Urinary bladder (tissue), 4 donors: ENCODE results near the gene TET1. TPM values are rescaled to one million over a fixed set of nuclear protein-coding genes. Genes with fewer than 3 reads are reported as not detected.
"Not testable (repeated sequence)": the region's sequence is repeated elsewhere in the genome, so short reads cannot be mapped to it uniquely, and the experiment has no call there.

ENCODE experiments used
- DNase-seq: peaks from one replicate; pipeline ENCODE4 v3.0.0-alpha.2; 2015; ENCODE audit errors: extremely low spot score
- H3K27ac ChIP-seq: one replicate; pipeline ENCODE4 v1.5.1; 2013; ENCODE audit warnings: low read depth, mild to moderate bottlenecking, moderate library complexity
- H3K36me3 ChIP-seq: one replicate; pipeline ENCODE4 v1.6.1; 2013; ENCODE audit warnings: mild to moderate bottlenecking, moderate library complexity; ENCODE audit not compliant: insufficient read depth
- H3K4me1 ChIP-seq: one replicate; pipeline ENCODE4 v1.6.1; 2013; ENCODE audit warnings: mild to moderate bottlenecking, moderate library complexity; ENCODE audit not compliant: insufficient read depth
- H3K4me3 ChIP-seq: one replicate; pipeline ENCODE4 v1.5.1; 2013; ENCODE audit warnings: low read depth, low read length
- WGBS: extraction: QIAGEN DNeasy Blood & Tissue Kit; methylation state at CpG from one replicate; pipeline ENCODE4 v1.1.7; 2013; 5-methylcytosine and 5-hydroxymethylcytosine counted together
- polyA plus RNA-seq: library from polyadenylated mRNA; stranded (reverse); fragments of 200-250 nt; gene quantifications from one replicate; pipeline ENCODE4 v1.2.3, GENCODE V29; 2013
- total RNA-seq: library from RNA; depleted of rRNA; stranded (reverse); fragments of >200 nt; gene quantifications from one replicate; pipeline ENCODE4 v1.2.3, GENCODE V29; 2014
- donor health status: healthy with polysubstance abuse.
- donor health status: healthy.

TET1 gene
- total and polyA plus RNA-seq, 2 donors, result 0.53 to 41.6 TPM

DNA sequence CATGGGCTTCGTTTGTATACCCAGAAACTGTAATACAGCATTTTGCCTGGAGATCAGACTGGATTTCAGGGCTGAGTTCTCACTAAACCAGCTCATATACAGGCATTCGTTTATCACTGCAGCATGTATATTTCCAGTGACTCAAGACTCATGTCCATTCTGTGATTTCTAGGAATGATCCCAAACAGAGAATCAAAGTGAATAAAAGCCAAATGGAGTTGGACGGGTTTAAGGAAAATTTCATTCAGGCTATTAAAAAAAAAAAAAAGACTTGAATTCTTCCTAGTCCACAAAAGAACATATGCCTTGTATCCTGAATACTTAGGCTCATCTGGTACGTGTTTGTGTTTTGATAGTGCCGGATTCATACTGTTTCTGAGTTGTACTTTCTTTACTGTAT, 46.8 kb downstream of the TET1 start:
- WGBS, result 29% methylated on average over 5 of the region's 5 CpGs
- H3K27ac ChIP-seq, result no peak overlapping the region

GRCh38 chr10:68610023-68610422, 49.9 kb downstream of the TET1 start:
- not testable (repeated sequence) for H3K36me3 ChIP-seq, H3K4me3 ChIP-seq, DNase-seq, H3K4me1 ChIP-seq, H3K27ac ChIP-seq
- WGBS, result 99% methylated on average over 10 of the region's 10 CpGs

More for the DNA sequence above, 46.8 kb downstream of the TET1 start:
- no peak for DNase-seq
- H3K4me1 ChIP-seq, result no peaks in the 10 kb centered on the region
- H3K4me3 ChIP-seq, result no peak overlapping the region
- no peaks in the 10 kb centered on the region for H3K36me3 ChIP-seq

GRCh38 chr10:68611227-68611626, 51.1 kb downstream of the TET1 start:
- no peak overlapping the region for H3K4me3 ChIP-seq
- no peaks in the 10 kb centered on the region for H3K36me3 ChIP-seq
- H3K4me1 ChIP-seq, result no peaks in the 10 kb centered on the region
- 97% methylated on average over 3 of the region's 3 CpGs for WGBS
- DNase-seq, result no peak
- no peak overlapping the region for H3K27ac ChIP-seq

DNA sequence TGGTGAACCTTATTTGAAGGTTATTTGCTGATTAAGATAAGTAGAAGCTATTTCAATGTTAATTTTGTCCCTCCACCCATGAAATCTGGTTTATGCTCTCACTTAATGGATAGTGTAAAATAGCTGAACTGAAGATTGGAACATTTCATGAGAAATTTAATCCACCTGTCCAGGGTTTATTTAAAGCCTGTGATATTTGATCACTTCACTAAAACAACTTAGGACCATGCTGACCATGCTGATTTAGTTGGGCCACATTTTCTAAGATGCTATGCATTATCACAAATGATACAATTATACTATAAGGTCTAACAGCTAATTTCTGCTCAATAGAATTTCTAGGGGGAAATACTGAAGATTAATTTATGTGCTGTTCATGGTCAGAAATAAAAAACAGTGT, 53.8 kb downstream of the TET1 start:
- not testable (repeated sequence) for H3K36me3 ChIP-seq, DNase-seq, H3K27ac ChIP-seq, H3K4me1 ChIP-seq, H3K4me3 ChIP-seq

- 86% methylated on average over 10 of the region's 10 CpGs for WGBS
- DNase-seq, H3K27ac ChIP-seq: not testable (repeated sequence)
Measured at GRCh38 chr10:68617691-68618090, 57.6 kb downstream of the TET1 start.

GRCh38 chr10:68618234-68618633, 58.1 kb downstream of the TET1 start:
- Histone ChIP-seq H3K27ac (no peak overlapping the region), H3K36me3 (no peaks in the 10 kb centered on the region), H3K4me3 (no peak overlapping the region), H3K4me1 (no peaks in the 10 kb centered on the region)
- DNase-seq, result no peak
- 0% methylated on average over 1 of the region's 1 CpG for WGBS

More at GRCh38 chr10:68617691-68618090, 57.6 kb downstream of the TET1 start:
- H3K4me1 ChIP-seq, H3K36me3 ChIP-seq, H3K4me3 ChIP-seq: not testable (repeated sequence)

GRCh38 chr10:68619595-68619994, 59.5 kb downstream of the TET1 start:
- H3K36me3 ChIP-seq, result no peaks in the 10 kb centered on the region
- H3K4me3 ChIP-seq, result no peak overlapping the region
- H3K27ac ChIP-seq, result no peak overlapping the region
- no peaks in the 10 kb centered on the region for H3K4me1 ChIP-seq
- no peak for DNase-seq
- WGBS, result 94% methylated on average over 3 of the region's 3 CpGs

- no peak for DNase-seq
- Histone ChIP-seq H3K36me3 (no peaks in the 10 kb centered on the region), H3K27ac (no peak overlapping the region), H3K4me3 (no peak overlapping the region), H3K4me1 (no peaks in the 10 kb centered on the region)
- WGBS, result 73% methylated on average over 4 of the region's 4 CpGs
Measured at GRCh38 chr10:68625316-68625921, 65.3 kb downstream of the TET1 start.

DNA sequence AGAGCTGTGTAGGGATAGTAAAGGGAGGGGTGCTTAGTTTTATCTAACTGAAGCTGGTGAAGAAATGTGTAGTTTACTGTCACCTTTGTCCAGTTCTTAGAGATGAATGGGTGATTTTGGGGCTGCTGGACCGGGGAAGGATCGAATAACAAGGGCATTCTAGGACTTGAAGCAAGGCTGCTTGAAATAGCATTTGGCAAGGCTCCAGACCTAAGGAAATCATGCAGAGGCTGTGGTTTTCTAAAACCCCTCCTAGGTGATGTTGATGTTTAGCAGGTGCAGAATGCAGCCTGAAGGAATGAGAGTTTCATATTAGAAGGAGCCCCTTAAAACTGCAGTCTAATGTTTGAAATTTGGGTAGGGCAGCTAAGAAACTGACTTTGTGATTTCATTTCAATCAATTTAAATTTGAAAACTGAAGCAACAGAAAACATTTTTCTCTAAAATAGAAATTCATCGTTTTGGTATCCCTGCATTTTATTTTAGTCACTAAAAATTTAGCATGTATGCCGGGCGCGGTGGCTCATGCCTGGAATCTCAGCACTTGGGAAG, 68.5 kb downstream of the TET1 start:
- Histone ChIP-seq H3K36me3 (no peaks in the 10 kb centered on the region), H3K27ac (no peak overlapping the region), H3K4me1 (no peaks in the 10 kb centered on the region), H3K4me3 (no peak overlapping the region)
- WGBS, result 64% methylated on average over 6 of the region's 6 CpGs
- DNase-seq, result no peak

- not testable (repeated sequence) for H3K4me1 ChIP-seq, DNase-seq, H3K4me3 ChIP-seq, H3K27ac ChIP-seq, H3K36me3 ChIP-seq
- WGBS, result 97% methylated on average over 10 of the region's 10 CpGs
Measured at GRCh38 chr10:68632271-68632560, 72.1 kb downstream of the TET1 start.

DNA sequence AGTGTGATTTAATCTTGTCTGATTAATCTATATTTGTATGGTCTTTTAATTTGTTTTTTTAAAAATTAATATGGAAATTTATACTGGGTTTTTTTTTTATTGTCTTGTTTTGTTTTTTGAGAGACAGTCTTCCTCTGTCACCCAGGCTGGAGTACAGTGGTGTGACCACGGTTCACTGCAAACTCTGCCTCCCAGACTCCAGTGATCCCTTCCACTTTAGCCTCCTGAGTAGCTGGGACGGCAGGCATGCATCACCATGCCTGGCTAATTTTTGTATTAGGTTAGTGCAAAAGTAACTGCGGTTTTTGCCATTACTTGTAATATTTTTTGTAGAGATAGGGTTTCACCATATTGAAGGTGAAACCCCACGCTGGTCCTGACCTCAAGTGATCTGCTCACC, 73.1 kb downstream of the TET1 start:
- H3K36me3 ChIP-seq, result no peaks in the 10 kb centered on the region
- 92% methylated on average over 4 of the region's 4 CpGs for WGBS
- no peak for DNase-seq

DNA sequence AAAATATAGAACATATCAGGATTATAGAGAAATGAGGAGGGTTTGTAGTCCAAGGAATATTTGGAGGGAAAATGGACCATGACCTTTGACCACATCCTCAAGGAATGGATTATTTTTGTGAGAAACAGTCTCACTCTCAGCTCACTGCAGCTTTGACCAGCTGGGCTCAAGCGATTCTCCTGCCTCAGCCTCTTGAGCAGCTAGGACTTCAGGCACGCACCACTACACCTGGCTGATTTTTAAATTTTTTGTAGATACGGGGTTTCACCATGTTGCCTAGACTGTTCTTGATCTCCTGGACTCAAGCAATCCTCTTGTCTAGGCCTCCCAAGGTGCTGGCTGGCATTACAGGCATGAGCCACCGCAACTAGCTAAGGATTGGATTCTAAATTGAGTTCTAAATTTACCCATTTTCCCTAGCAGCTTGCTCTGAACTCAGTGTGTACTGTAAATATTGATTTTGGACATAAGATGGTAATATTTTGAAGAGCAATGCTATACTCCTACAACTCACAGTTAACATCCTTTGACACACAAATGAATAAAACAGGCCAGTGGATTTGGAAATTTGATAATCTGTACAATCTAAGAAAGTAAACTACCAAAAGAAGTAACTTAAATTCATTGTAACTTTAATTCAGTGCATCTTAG, 73.8 kb downstream of the TET1 start:
- no peak overlapping the region for H3K4me3 ChIP-seq
- H3K36me3 ChIP-seq, result no peaks in the 10 kb centered on the region
- WGBS, result 91% methylated on average over 4 of the region's 4 CpGs
- no peaks in the 10 kb centered on the region for H3K4me1 ChIP-seq
- H3K27ac ChIP-seq, result no peak overlapping the region
- DNase-seq, result no peak

More for the DNA sequence above, 73.1 kb downstream of the TET1 start:
- H3K4me3 ChIP-seq, result no peak overlapping the region
- H3K27ac ChIP-seq, result no peak overlapping the region
- H3K4me1 ChIP-seq, result no peaks in the 10 kb centered on the region

DNA sequence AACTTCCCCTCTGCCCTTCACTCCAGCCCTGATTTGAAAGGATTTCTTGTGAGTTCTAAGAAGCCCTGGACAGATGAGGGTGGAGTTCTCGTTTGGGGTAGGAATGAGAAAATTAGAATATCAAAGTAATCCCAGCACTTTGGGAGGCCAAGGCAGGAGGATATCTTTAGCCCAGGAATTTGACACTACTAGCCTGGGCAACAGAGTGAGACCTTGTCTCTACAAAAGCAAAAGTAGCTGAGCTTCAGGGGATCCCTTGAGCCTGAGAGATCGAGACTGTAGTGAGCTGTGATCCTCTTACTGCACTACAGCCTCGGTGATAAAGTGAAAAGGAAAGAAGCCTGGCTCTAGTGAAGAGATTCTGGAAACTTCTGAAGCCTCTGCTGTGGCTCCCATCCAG, 76.2 kb downstream of the TET1 start:
- no peak overlapping the region for H3K27ac ChIP-seq
- DNase-seq, result no peak

GRCh38 chr10:68643550-68643949, 83.4 kb downstream of the TET1 start:
- not testable (repeated sequence) for H3K4me3 ChIP-seq, H3K4me1 ChIP-seq, DNase-seq, H3K27ac ChIP-seq, H3K36me3 ChIP-seq
- 90% methylated on average over 5 of the region's 5 CpGs for WGBS

More for the DNA sequence above, 76.2 kb downstream of the TET1 start:
- Histone ChIP-seq H3K36me3 (no peaks in the 10 kb centered on the region), H3K4me1 (no peaks in the 10 kb centered on the region), H3K4me3 (no peak overlapping the region)
- 87% methylated on average over 3 of the region's 3 CpGs for WGBS
